Left ventricle myocardium inferior (tissue), 1 donor: Measurements from ENCODE around the gene PRR16. TPM values are rescaled to one million over a fixed set of nuclear protein-coding genes. Genes with fewer than 3 reads are reported as not detected.

Source experiments
- DNase-seq: peaks from one replicate; pipeline ENCODE4 v3.0.0-alpha.2; 2020
- H3K27ac ChIP-seq: fragments of 200-600 bp; replicated peaks from 2 replicates; pipeline ENCODE4 v1.8.0; 2021
- H3K27me3 ChIP-seq: fragments of 200-600 bp; 2 replicates; pipeline ENCODE4 v1.8.0; 2021; ENCODE audit warnings: low read depth
- H3K36me3 ChIP-seq: fragments of 200-600 bp; 2 replicates; pipeline ENCODE4 v1.8.0; 2021
- H3K4me1 ChIP-seq: fragments of 200-600 bp; 2 replicates; pipeline ENCODE4 v1.8.0; 2021
- H3K4me3 ChIP-seq: fragments of 200-600 bp; 2 replicates; pipeline ENCODE4 v1.8.0; 2021; ENCODE audit warnings: mild to moderate bottlenecking, moderate library complexity
- H3K9me3 ChIP-seq: fragments of 200-600 bp; replicated peaks from 2 replicates; pipeline ENCODE4 v1.8.0; 2021
- CTCF ChIP-seq: fragments of 200-600 bp; IDR thresholded peaks from 2 replicates; pipeline ENCODE4 v1.8.0; 2021; ENCODE audit warnings: antibody characterized with exemption, mild to moderate bottlenecking, borderline replicate concordance
- intact Hi-C: fragments of 100-400 bp; cut with micrococcal nuclease; formaldehyde crosslinking; loops from one replicate; pipeline ENCODE4 v1.11.0; 2022
- total RNA-seq: library from RNA; stranded (reverse); fragmentation: NEBNext Ultra II Directional; extraction: Animal tissue kit (Norgen Biotek cat#: 25700); gene quantifications from one replicate; pipeline ENCODE4 v1.2.1, GENCODE V29; 2021
- donor health status: DM: no; HTN: yes; CAD: no; lungs with severe emphysema.

Gene PRR16
- total RNA-seq, 1 donor from 2014 or later: 15.3 TPM

GRCh38 chr5:120586646-120587045 is 122.5 kb downstream of the PRR16 start:
- no peak for DNase-seq
- Histone ChIP-seq H3K4me1 (no peaks in the 10 kb centered on the region), H3K36me3 (no peaks in the 10 kb centered on the region), H3K9me3 (peaks cover 2% of the 10 kb centered on the region), H3K27me3 (no peaks in the 10 kb centered on the region), H3K4me3 (no peak overlapping the region), H3K27ac (no peak overlapping the region)
- intact Hi-C loops: no loop called here
- no peak for TF ChIP-seq CTCF

GRCh38 chr5:120591911-120592310 is 127.8 kb downstream of the PRR16 start:
- intact Hi-C loops: no loop called here
- no peaks in the 10 kb centered on the region for H3K36me3 ChIP-seq
- no peaks in the 10 kb centered on the region for H3K4me1 ChIP-seq
- H3K9me3 ChIP-seq: peaks cover 25% of the 10 kb centered on the region
- DNase-seq: no peak
- TF ChIP-seq CTCF: no peak
- no peak overlapping the region for H3K27ac ChIP-seq
- no peak overlapping the region for H3K4me3 ChIP-seq
- H3K27me3 ChIP-seq: no peaks in the 10 kb centered on the region

GRCh38 chr5:120599576-120599975 is 135.5 kb downstream of the PRR16 start:
- Histone ChIP-seq H3K9me3 (peaks cover 26% of the 10 kb centered on the region), H3K36me3 (no peaks in the 10 kb centered on the region), H3K27me3 (no peaks in the 10 kb centered on the region), H3K4me3 (no peak overlapping the region), H3K4me1 (no peaks in the 10 kb centered on the region), H3K27ac (no peak overlapping the region)
- TF ChIP-seq CTCF: no peak
- DNase-seq: no peak
- intact Hi-C loops: no loop called here

- no peak for DNase-seq
- intact Hi-C loops: no loop called here
- H3K27me3 ChIP-seq: no peaks in the 10 kb centered on the region
- no peak overlapping the region for H3K27ac ChIP-seq
- no peaks in the 10 kb centered on the region for H3K4me1 ChIP-seq
- no peaks in the 10 kb centered on the region for H3K36me3 ChIP-seq
- peaks cover 20% of the 10 kb centered on the region for H3K9me3 ChIP-seq
- no peak for TF ChIP-seq CTCF
- no peak overlapping the region for H3K4me3 ChIP-seq
Measured at GRCh38 chr5:120600639-120601038, 136.5 kb downstream of the PRR16 start.

- no peak for TF ChIP-seq CTCF
- Histone ChIP-seq H3K36me3 (no peaks in the 10 kb centered on the region), H3K27me3 (no peaks in the 10 kb centered on the region), H3K27ac (no peak overlapping the region), H3K9me3 (peaks cover 18% of the 10 kb centered on the region), H3K4me3 (no peak overlapping the region), H3K4me1 (no peaks in the 10 kb centered on the region)
- intact Hi-C loops: no loop called here
- no peak for DNase-seq
Measured at GRCh38 chr5:120602033-120602432, 137.9 kb downstream of the PRR16 start.

GRCh38 chr5:120604884-120605283 is 140.8 kb downstream of the PRR16 start:
- no peak for TF ChIP-seq CTCF
- no peaks in the 10 kb centered on the region for H3K27me3 ChIP-seq
- no peak overlapping the region for H3K4me3 ChIP-seq
- intact Hi-C loops: no loop called here
- peaks cover 18% of the 10 kb centered on the region for H3K9me3 ChIP-seq
- H3K36me3 ChIP-seq: no peaks in the 10 kb centered on the region
- no peak for DNase-seq
- H3K27ac ChIP-seq: no peak overlapping the region
- H3K4me1 ChIP-seq: peaks cover 7% of the 10 kb centered on the region
